PC-9 (cell line): Measurements from ENCODE around the gene MMP20.

Experiments
- EZH2 ChIP-seq: fragments of 200-600 bp; sonication (generic); IDR thresholded peaks from 2 replicates; pipeline ENCODE4 v1.8.0; 2017; ENCODE audit warnings: antibody characterized with exemption, low read depth
- TF ChIP-seq, protein P1 (sequence below): fragments of 200-600 bp; sonication (generic); conservative IDR thresholded peaks from 2 replicates; pipeline ENCODE4 v1.6.1; 2017; ENCODE audit warnings: mixed run types, antibody characterized with exemption, mild to moderate bottlenecking, moderate library complexity

DNA sequence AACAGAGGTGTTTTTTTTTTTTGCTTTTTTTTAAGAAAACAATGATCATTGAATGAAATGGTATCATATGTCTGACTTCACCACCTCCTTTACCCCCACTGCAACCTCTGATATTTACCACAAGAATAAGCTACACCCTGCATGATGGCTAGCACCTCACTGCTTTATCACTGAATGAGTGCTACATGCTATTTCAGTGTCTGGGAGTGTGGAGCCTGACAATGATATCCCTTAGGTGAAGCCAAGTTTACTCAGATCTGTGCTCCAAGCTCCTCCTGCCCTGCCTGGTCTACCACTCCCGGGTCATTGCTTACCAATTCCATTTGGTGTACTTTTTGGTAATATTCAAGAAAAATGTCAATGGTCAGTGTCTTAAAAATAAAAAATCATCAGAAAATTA is 21.1 kb downstream of the MMP20 start:
- TF ChIP-seq, protein P1, sequence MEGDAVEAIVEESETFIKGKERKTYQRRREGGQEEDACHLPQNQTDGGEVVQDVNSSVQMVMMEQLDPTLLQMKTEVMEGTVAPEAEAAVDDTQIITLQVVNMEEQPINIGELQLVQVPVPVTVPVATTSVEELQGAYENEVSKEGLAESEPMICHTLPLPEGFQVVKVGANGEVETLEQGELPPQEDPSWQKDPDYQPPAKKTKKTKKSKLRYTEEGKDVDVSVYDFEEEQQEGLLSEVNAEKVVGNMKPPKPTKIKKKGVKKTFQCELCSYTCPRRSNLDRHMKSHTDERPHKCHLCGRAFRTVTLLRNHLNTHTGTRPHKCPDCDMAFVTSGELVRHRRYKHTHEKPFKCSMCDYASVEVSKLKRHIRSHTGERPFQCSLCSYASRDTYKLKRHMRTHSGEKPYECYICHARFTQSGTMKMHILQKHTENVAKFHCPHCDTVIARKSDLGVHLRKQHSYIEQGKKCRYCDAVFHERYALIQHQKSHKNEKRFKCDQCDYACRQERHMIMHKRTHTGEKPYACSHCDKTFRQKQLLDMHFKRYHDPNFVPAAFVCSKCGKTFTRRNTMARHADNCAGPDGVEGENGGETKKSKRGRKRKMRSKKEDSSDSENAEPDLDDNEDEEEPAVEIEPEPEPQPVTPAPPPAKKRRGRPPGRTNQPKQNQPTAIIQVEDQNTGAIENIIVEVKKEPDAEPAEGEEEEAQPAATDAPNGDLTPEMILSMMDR: no peak
- TF ChIP-seq EZH2: no peak
